ENCODE results near the gene SLC10A2. TPM values are rescaled to one million over a fixed set of nuclear protein-coding genes. Genes with fewer than 3 reads are reported as not detected.
"Not testable (repeated sequence)": the region's sequence is repeated elsewhere in the genome, so short reads cannot be mapped to it uniquely, and the experiment has no call there.

SLC10A2 gene, protein sequence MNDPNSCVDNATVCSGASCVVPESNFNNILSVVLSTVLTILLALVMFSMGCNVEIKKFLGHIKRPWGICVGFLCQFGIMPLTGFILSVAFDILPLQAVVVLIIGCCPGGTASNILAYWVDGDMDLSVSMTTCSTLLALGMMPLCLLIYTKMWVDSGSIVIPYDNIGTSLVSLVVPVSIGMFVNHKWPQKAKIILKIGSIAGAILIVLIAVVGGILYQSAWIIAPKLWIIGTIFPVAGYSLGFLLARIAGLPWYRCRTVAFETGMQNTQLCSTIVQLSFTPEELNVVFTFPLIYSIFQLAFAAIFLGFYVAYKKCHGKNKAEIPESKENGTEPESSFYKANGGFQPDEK
- not detected in 2 replicates for total RNA-seq (2014; rRNA removed; shearing (Covaris generic); ENCODE audit: low replicate concordance)

DNA sequence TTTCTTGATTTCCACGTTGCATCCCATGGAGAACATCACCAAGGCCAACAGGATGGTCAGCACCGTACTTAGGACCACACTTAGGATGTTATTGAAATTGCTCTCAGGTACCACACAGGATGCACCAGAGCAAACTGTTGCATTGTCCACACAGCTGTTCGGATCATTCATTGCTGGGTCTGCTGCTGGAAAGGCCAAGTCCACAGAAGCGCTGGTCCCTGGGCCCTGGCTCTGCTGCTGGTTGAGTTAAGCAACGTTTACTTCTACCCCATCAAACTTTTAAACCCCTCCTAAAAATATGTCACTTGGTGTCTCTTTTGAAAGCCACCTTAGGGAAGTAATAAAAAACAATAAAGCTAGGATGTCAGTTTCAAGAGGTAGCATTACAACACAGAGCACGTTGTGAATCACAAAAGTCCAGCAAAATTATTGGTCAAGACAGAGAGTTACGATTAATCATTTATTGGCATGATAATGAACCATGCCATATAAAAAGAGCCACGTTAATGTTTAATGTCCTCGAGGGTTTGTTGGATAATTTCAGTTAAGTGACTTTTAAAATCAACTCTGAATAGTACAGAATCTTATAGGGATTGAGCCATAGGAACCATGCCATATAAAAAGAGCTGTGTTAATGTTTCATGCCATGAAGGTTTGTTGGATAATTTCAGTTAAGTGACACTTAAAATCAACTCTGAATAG lies at the start of gene SLC10A2:
TSS of gene SLC10A2 (minus strand) at position 339 of the 702 bp plus-strand sequence. CDS start at position 171, 168 bp downstream.
- Histone ChIP-seq H2AFZ (ENCODE audit: low read length) (no peak within 1 kb of the TSS), H4K20me1 (ENCODE audit: insufficient read depth, low read depth, low read length) (no peaks in the 10 kb centered on the region), H3K4me3 (ENCODE audit: low read length) (no peak within 1 kb of the TSS)

DNA sequence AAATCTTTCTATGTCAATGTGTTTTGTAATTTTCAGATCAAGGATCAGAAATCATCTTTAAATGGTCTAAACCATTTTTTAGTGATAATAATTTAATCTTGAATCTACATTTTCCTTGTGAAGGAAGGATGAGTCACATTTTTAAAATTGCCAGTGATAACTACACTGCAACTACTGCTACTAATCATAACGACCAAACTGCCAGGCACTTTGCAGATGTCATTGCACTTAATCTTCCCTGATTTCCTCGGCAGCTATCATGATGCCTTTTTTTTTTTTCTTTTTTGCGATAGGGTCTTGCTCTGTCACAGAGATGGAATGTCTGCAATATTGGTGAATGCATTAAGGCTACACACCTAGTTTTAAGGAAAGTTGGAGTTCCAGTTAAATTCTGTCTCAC lies 41.4 kb upstream of the SLC10A2 start:
- H3K9me2 ChIP-seq (replicated peaks; ENCODE audit: insufficient read depth, low read length) = no peaks in the 10 kb centered on the region
- 0 out of 2 replicates have a peak, but pooled peaks cover 3% of the 10 kb centered on the region for H3K27me3 ChIP-seq (ENCODE audit: low read length)
- H4K20me1 ChIP-seq (ENCODE audit: insufficient read depth, low read depth, low read length) = no peaks in the 10 kb centered on the region
- no peak overlapping the region for H3K4me2 ChIP-seq (ENCODE audit: low read depth, low read length, poor library complexity, severe bottlenecking)
- no peak overlapping the region for H2AFZ ChIP-seq (ENCODE audit: low read length)
- H3K4me3 ChIP-seq (ENCODE audit: low read length) = no peak overlapping the region
- H3K9ac ChIP-seq (ENCODE audit: low read length) = no peak overlapping the region
- no peaks in the 10 kb centered on the region for H3K9me3 ChIP-seq (ENCODE audit: low read length)
- no peaks in the 10 kb centered on the region for H3K36me3 ChIP-seq (ENCODE audit: insufficient read depth, low read length)
- no peaks in the 10 kb centered on the region for H3K4me1 ChIP-seq (ENCODE audit: low read length)
- no peak for DNase-seq
- no peaks in the 10 kb centered on the region for H3K79me2 ChIP-seq (ENCODE audit: low read length)
- no peak overlapping the region for H3K27ac ChIP-seq (ENCODE audit: low read length)

More for the DNA sequence above, at the start of gene SLC10A2:
- DNase-seq = no peak
- Histone ChIP-seq H3K4me1 (ENCODE audit: low read length) (peaks cover 7% of the 10 kb centered on the region), H3K27me3 (ENCODE audit: low read length) (no peaks in the 10 kb centered on the region), H3K79me2 (ENCODE audit: low read length) (no peaks in the 10 kb centered on the region), H3K9ac (ENCODE audit: low read length) (no peak within 1 kb of the TSS), H3K9me2 (replicated peaks; ENCODE audit: insufficient read depth, low read length) (no peaks in the 10 kb centered on the region), H3K36me3 (ENCODE audit: insufficient read depth, low read length) (no peaks in the 10 kb centered on the region), H3K27ac (ENCODE audit: low read length) (no peak within 1 kb of the TSS), H3K9me3 (ENCODE audit: low read length) (no peaks in the 10 kb centered on the region), H3K4me2 (ENCODE audit: low read depth, low read length, poor library complexity, severe bottlenecking) (no peak within 1 kb of the TSS)

DNA sequence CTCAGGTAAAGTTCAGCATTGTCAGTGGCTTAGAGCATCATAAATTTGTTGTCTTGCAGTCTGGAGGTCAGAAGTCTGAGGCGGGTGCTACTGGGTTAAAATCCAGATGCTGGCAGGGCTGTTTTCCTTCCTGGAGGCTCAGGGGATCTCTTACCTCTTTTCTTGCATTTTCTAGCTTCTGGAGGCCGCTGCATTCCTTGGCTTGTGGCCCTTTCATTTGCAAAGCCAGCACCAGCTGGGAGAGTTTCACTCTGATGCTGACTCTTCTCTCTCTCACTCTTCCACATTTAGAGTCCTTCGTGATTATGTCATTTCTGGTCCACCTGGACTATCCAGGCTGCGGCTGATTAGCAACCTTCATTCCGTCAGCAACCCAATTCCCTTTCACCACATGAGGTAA lies 38.1 kb upstream of the SLC10A2 start:
- H3K9me2 ChIP-seq (replicated peaks; ENCODE audit: insufficient read depth, low read length) = no peaks in the 10 kb centered on the region
- H3K4me3 ChIP-seq (ENCODE audit: low read length) = no peak overlapping the region
- H2AFZ ChIP-seq (ENCODE audit: low read length) = no peak overlapping the region
- H3K27ac ChIP-seq (ENCODE audit: low read length) = no peak overlapping the region
- no peak for DNase-seq
- no peaks in the 10 kb centered on the region for H3K79me2 ChIP-seq (ENCODE audit: low read length)
- no peaks in the 10 kb centered on the region for H3K4me1 ChIP-seq (ENCODE audit: low read length)
- H3K27me3 ChIP-seq (ENCODE audit: low read length) = no peaks in the 10 kb centered on the region
- H3K9ac ChIP-seq (ENCODE audit: low read length) = no peak overlapping the region
- no peak overlapping the region for H3K4me2 ChIP-seq (ENCODE audit: low read depth, low read length, poor library complexity, severe bottlenecking)
- no peaks in the 10 kb centered on the region for H4K20me1 ChIP-seq (ENCODE audit: insufficient read depth, low read depth, low read length)
- no peaks in the 10 kb centered on the region for H3K9me3 ChIP-seq (ENCODE audit: low read length)
- no peaks in the 10 kb centered on the region for H3K36me3 ChIP-seq (ENCODE audit: insufficient read depth, low read length)

DNA sequence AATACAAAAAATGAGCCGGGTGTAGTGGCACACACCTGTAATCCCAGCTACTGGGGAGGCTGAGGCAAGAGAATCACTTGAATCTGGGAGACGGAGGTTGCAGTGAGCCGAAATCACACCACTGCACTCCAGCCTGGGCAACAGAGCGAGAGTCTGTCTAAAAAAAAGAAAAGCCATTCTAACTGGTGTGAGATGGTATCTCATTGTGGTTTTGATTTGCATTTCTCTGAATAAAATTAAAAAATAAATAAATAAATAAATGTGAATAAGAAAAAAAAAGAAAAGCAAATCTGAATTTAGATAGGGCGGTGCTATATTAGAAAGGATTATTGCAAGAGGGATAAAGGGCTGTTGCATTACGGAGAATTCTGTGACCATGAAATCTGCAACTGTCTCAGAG lies 37.2 kb upstream of the SLC10A2 start:
- H3K9ac ChIP-seq (ENCODE audit: low read length); H3K79me2 ChIP-seq (ENCODE audit: low read length); H3K9me2 ChIP-seq (replicated peaks; ENCODE audit: insufficient read depth, low read length); H3K27ac ChIP-seq (ENCODE audit: low read length); H3K4me3 ChIP-seq (ENCODE audit: low read length); H3K9me3 ChIP-seq (ENCODE audit: low read length); H3K27me3 ChIP-seq (ENCODE audit: low read length); H3K4me2 ChIP-seq (ENCODE audit: low read depth, low read length, poor library complexity, severe bottlenecking); H3K36me3 ChIP-seq (ENCODE audit: insufficient read depth, low read length); H3K4me1 ChIP-seq (ENCODE audit: low read length); DNase-seq; H2AFZ ChIP-seq (ENCODE audit: low read length); H4K20me1 ChIP-seq (ENCODE audit: insufficient read depth, low read depth, low read length): not testable (repeated sequence)

DNA sequence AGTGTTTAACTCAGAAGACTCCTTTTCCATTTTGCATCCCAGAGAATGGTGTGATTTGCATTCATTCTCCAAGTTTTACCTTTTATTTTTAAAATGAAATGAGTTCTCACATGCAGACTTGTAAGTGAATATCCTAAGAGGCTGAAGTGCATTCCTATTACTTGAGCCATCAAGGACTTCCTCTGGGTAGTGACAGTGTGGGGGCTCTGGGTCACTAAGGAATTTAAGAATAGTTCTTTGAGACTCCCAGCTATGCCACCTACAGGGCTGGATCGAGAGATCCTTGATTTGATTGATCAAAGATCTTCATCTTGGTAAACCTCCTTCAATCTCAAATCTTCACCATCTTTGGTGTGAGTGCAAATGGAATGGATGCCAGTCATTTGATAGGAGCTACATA lies 36.3 kb upstream of the SLC10A2 start:
- Histone ChIP-seq H3K4me2 (ENCODE audit: low read depth, low read length, poor library complexity, severe bottlenecking) (no peak overlapping the region), H3K9me2 (replicated peaks; ENCODE audit: insufficient read depth, low read length) (no peaks in the 10 kb centered on the region), H3K36me3 (ENCODE audit: insufficient read depth, low read length) (no peaks in the 10 kb centered on the region), H3K9me3 (ENCODE audit: low read length) (no peaks in the 10 kb centered on the region), H3K9ac (ENCODE audit: low read length) (no peak overlapping the region), H4K20me1 (ENCODE audit: insufficient read depth, low read depth, low read length) (no peaks in the 10 kb centered on the region), H3K27ac (ENCODE audit: low read length) (no peak overlapping the region), H3K79me2 (ENCODE audit: low read length) (no peaks in the 10 kb centered on the region), H3K4me3 (ENCODE audit: low read length) (no peak overlapping the region), H2AFZ (ENCODE audit: low read length) (no peak overlapping the region), H3K4me1 (ENCODE audit: low read length) (no peaks in the 10 kb centered on the region), H3K27me3 (ENCODE audit: low read length) (no peaks in the 10 kb centered on the region)
- no peak for DNase-seq

DNA sequence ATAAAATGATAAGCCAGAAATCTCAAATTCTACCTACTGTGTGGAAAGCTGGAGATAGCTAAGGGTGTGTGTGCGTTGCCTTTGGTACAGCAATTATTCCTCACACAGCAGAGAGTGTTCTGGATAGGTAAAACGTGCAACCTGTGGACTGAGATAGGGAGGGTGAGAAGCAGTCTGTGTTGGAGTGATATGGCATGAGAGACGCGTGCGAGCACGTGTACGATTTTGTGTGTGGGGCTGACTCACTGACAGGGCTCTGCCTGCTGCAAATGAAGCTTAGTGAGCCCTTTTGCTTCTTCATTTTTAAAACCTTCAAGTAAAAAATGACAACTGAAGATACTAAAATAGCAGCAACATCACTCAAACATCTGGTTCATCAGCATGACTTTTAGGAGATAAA lies 35.7 kb upstream of the SLC10A2 start:
- H3K4me2 ChIP-seq (ENCODE audit: low read depth, low read length, poor library complexity, severe bottlenecking) = no peak overlapping the region
- H3K9me2 ChIP-seq (replicated peaks; ENCODE audit: insufficient read depth, low read length) = no peaks in the 10 kb centered on the region
- H2AFZ ChIP-seq (ENCODE audit: low read length) = no peak overlapping the region
- no peaks in the 10 kb centered on the region for H3K79me2 ChIP-seq (ENCODE audit: low read length)
- no peak overlapping the region for H3K9ac ChIP-seq (ENCODE audit: low read length)
- H4K20me1 ChIP-seq (ENCODE audit: insufficient read depth, low read depth, low read length) = no peaks in the 10 kb centered on the region
- H3K27me3 ChIP-seq (ENCODE audit: low read length) = no peaks in the 10 kb centered on the region
- H3K36me3 ChIP-seq (ENCODE audit: insufficient read depth, low read length) = no peaks in the 10 kb centered on the region
- no peaks in the 10 kb centered on the region for H3K9me3 ChIP-seq (ENCODE audit: low read length)
- H3K27ac ChIP-seq (ENCODE audit: low read length) = no peak overlapping the region
- no peak for DNase-seq
- H3K4me1 ChIP-seq (ENCODE audit: low read length) = no peaks in the 10 kb centered on the region
- H3K4me3 ChIP-seq (ENCODE audit: low read length) = no peak overlapping the region

DNA sequence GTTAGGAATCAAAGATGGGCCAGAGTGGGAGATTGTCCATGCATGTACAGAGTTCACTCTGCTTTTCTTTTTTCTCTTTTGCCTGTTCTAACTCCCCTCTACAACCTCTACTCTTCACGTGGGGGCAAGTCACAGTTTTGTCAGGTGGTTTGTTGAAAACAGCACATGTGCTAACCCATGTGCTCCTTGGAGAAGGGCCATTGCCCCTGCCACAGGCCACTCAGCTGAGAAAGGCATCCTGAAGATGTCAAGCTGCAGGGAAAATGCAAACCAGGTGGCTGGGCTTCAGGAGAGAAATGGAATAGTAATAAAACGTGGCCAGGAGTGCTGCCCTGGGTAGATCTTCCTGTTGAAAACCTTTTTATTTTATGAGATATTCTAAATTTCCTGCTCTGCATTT lies 35.3 kb upstream of the SLC10A2 start:
- no peak for DNase-seq
- no peaks in the 10 kb centered on the region for H3K27me3 ChIP-seq (ENCODE audit: low read length)
- H3K9ac ChIP-seq (ENCODE audit: low read length) = no peak overlapping the region
- H3K4me1 ChIP-seq (ENCODE audit: low read length) = no peaks in the 10 kb centered on the region
- no peaks in the 10 kb centered on the region for H3K9me2 ChIP-seq (replicated peaks; ENCODE audit: insufficient read depth, low read length)
- H3K4me2 ChIP-seq (ENCODE audit: low read depth, low read length, poor library complexity, severe bottlenecking) = no peak overlapping the region
- no peak overlapping the region for H2AFZ ChIP-seq (ENCODE audit: low read length)
- no peaks in the 10 kb centered on the region for H3K36me3 ChIP-seq (ENCODE audit: insufficient read depth, low read length)
- H3K79me2 ChIP-seq (ENCODE audit: low read length) = no peaks in the 10 kb centered on the region
- no peaks in the 10 kb centered on the region for H4K20me1 ChIP-seq (ENCODE audit: insufficient read depth, low read depth, low read length)
- H3K4me3 ChIP-seq (ENCODE audit: low read length) = no peak overlapping the region
- H3K9me3 ChIP-seq (ENCODE audit: low read length) = no peaks in the 10 kb centered on the region
- H3K27ac ChIP-seq (ENCODE audit: low read length) = no peak overlapping the region

DNA sequence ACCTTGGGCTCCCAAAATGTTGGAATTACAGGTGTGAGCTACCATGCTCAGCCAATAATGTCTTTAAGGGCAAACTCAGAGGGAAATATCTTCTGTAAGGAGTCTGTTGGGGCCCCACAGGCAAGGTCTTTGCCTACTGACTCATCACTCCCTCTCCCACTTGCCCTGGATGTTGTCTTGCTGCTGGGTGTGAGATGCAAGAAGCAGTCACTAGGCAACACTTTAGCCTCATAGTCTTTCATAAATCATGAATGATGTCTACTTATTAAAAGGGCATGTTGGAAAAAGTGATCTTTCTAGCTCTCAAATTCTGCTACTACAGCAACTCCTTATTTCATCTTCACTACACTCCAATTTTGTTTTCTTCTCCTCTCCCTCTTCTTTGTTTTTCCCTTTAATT lies 34.6 kb upstream of the SLC10A2 start:
- Histone ChIP-seq H3K9me2 (replicated peaks; ENCODE audit: insufficient read depth, low read length) (no peaks in the 10 kb centered on the region), H3K79me2 (ENCODE audit: low read length) (no peaks in the 10 kb centered on the region), H3K36me3 (ENCODE audit: insufficient read depth, low read length) (no peaks in the 10 kb centered on the region), H4K20me1 (ENCODE audit: insufficient read depth, low read depth, low read length) (no peaks in the 10 kb centered on the region), H3K27ac (ENCODE audit: low read length) (no peak overlapping the region), H3K27me3 (ENCODE audit: low read length) (no peaks in the 10 kb centered on the region), H2AFZ (ENCODE audit: low read length) (no peak overlapping the region), H3K9ac (ENCODE audit: low read length) (no peak overlapping the region), H3K4me3 (ENCODE audit: low read length) (no peak overlapping the region), H3K4me2 (ENCODE audit: low read depth, low read length, poor library complexity, severe bottlenecking) (no peak overlapping the region), H3K9me3 (ENCODE audit: low read length) (no peaks in the 10 kb centered on the region), H3K4me1 (ENCODE audit: low read length) (no peaks in the 10 kb centered on the region)
- no peak for DNase-seq

All from Karpas-422 (cell line).